ENCODE measurements around the gene LGALS7. TPM values are rescaled to one million over a fixed set of nuclear protein-coding genes. Genes with fewer than 3 reads are reported as not detected.
"Not testable (repeated sequence)": the region's sequence is repeated elsewhere in the genome, so short reads cannot be mapped to it uniquely, and the experiment has no call there.

Gene LGALS7
- total and polyA plus RNA-seq, 7 donors, result not detected

DNA sequence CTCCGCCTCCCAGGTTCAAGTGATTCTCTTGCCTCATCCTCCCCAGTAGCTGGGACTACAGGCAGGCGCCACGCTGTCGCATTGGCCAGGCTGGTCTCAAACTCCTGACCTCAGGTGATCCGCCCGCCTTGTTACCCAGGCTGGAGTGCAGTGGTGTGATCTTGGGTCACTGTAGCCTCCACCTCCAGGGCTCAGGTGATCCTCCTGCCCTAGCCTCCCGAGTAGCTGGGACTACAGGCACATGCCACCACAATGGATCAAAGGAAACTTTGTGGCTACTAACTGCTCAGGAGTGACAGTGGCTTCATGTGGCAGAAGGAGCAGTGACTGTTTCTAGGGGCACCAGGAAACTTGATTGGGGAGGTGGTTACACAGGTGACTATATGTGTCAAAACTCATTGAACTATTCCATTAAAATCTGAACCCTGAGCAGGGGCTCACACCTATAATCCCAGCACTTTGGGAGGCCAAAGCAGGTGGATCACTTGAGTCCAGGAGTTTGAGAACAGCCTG, 11.9 kb upstream of the LGALS7 start:
- intact Hi-C loops (cut with DNase I), result no loop called here
- H3K9me3 ChIP-seq, result no peaks in the 10 kb centered on the region
- no peak for DNase-seq
- H3K27me3 ChIP-seq, result peaks cover 0 to 4% (median 0%) of the 10 kb centered on the region in 3 donors
- WGBS, 2 donors, result 96 to 97% methylated on average over 7 of the region's 7 CpGs
- H3K27ac ChIP-seq, result no peak overlapping the region
- TF ChIP-seq POLR2AphosphoS5 (IDR thresholded peaks at IDR 0.05) (no peak), CTCF (IDR thresholded peaks at IDR 0.05) (no peak), EP300 (IDR thresholded peaks at IDR 0.05) (no peak), POLR2A (IDR thresholded peaks at IDR 0.05) (no peak)
- no peak overlapping the region for H3K4me3 ChIP-seq
- no peaks in the 10 kb centered on the region for H3K4me1 ChIP-seq
- no peaks in the 10 kb centered on the region for H3K36me3 ChIP-seq

DNA sequence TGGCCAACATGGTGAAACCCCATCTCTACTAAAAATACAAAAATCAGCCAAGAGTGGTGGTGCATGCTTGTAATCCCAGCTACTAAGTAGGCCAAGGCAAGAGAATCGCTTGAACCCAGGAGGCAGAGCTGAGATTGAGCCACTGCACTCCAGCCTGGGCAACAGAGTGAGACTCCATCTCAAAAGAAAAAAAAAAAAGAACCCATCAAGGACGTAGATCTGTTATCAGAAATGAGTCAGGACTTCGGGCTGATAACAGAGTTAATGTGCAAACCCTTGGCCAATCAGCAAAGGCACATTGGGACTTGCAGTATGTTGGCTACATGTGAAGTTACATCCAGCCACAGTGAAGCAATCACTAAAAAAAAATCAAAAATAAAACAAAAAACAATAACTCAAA, 10.9 kb upstream of the LGALS7 start:
- H3K27me3 ChIP-seq, result peaks cover 0 to 4% (median 0%) of the 10 kb centered on the region in 3 donors
- H3K36me3 ChIP-seq, result no peaks in the 10 kb centered on the region
- TF ChIP-seq CTCF (IDR thresholded peaks at IDR 0.05) (no peak), EP300 (IDR thresholded peaks at IDR 0.05) (no peak), POLR2A (IDR thresholded peaks at IDR 0.05) (no peak), POLR2AphosphoS5 (IDR thresholded peaks at IDR 0.05) (no peak)
- H3K27ac ChIP-seq, result no peak overlapping the region
- intact Hi-C loops (cut with DNase I), result no loop called here
- no peaks in the 10 kb centered on the region for H3K4me1 ChIP-seq
- WGBS, 2 donors, result 44 to 73% methylated on average over 3 of the region's 3 CpGs
- H3K9me3 ChIP-seq, result no peaks in the 10 kb centered on the region
- DNase-seq, result no peak
- no peak overlapping the region for H3K4me3 ChIP-seq

- H3K9me3 ChIP-seq; H3K27me3 ChIP-seq; intact Hi-C loops (cut with DNase I); H3K4me3 ChIP-seq; H3K4me1 ChIP-seq; H3K27ac ChIP-seq; H3K36me3 ChIP-seq; DNase-seq: not testable (repeated sequence)
- WGBS, 2 donors, result 94 to 96% methylated on average over 13 of the region's 13 CpGs
These were observed 8.9 kb upstream of the LGALS7 start for GRCh38 chr19:38782212-38782611.

DNA sequence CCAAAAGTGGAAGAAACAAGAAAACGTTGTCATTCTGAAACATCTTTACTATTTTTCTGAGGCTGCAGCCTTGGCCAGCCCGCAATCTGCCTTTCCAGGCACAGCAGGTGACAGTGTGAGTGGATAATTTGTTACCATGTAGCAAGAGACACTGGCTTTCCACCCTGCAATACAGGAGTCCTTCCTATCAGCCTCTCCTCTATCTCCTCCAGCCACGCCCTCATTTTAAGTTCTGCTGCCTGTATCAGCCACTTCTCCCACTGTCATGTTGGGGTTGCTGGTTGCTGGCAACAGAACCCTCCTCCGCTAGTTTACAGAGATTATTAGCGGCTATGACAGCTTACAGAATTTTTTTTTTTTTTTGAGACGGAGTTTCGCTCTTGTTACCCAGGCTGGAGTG, 7.7 kb upstream of the LGALS7 start:
- Histone ChIP-seq H3K4me3 (no peak overlapping the region), H3K27me3 (peaks cover 0 to 4% (median 0%) of the 10 kb centered on the region in 3 donors), H3K36me3 (no peaks in the 10 kb centered on the region), H3K27ac (no peak overlapping the region), H3K9me3 (no peaks in the 10 kb centered on the region), H3K4me1 (no peaks in the 10 kb centered on the region)
- DNase-seq, result no peak
- TF ChIP-seq CTCF (IDR thresholded peaks at IDR 0.05) (no peak), EP300 (IDR thresholded peaks at IDR 0.05) (no peak), POLR2AphosphoS5 (IDR thresholded peaks at IDR 0.05) (no peak), POLR2A (IDR thresholded peaks at IDR 0.05) (no peak)
- WGBS, 2 donors, result 70 to 77% methylated on average over 7 of the region's 7 CpGs
- intact Hi-C loops (cut with DNase I), result no loop called here

DNA sequence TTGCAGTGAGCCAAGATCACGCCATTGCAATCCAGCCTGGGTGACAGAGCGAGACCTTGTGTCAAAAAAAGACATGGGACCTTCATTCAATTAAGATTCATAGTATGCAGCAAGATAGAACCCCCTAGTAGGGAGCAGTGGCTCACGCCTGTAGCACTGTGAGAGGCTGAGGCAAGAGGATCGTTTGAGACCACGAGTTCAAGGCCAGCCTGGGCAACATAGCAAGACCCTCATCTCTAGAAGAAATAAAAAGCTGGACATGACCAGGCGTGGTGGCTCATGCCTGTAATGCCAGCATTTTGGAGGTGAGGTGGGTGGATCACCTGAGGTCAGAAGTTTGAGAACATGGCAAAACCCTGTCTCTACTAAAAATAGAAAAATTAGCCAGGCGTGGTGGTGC, 7.1 kb upstream of the LGALS7 start:
- Histone ChIP-seq H3K36me3 (no peaks in the 10 kb centered on the region), H3K4me1 (no peaks in the 10 kb centered on the region), H3K27me3 (peaks cover 0 to 4% (median 0%) of the 10 kb centered on the region in 3 donors), H3K9me3 (no peaks in the 10 kb centered on the region), H3K4me3 (no peak overlapping the region), H3K27ac (no peak overlapping the region)
- WGBS, 2 donors, result 87 to 91% methylated on average over 7 of the region's 7 CpGs
- intact Hi-C loops (cut with DNase I), result no loop called here
- no peak for DNase-seq
- TF ChIP-seq CTCF (IDR thresholded peaks at IDR 0.05) (no peak), EP300 (IDR thresholded peaks at IDR 0.05) (no peak), POLR2A (IDR thresholded peaks at IDR 0.05) (no peak)
